ENCODE results near the gene COL23A1.

Gene COL23A1

GRCh38 chr5:178431063-178431781, 159.0 kb downstream of the COL23A1 start:
- DNase-seq, result no peak

GRCh38 chr5:178430186-178431062, 159.8 kb downstream of the COL23A1 start:
- DNase-seq, result no peak

GRCh38 chr5:178429491-178430185, 160.6 kb downstream of the COL23A1 start:
- DNase-seq, result no peak

GRCh38 chr5:178429156-178429468, 161.1 kb downstream of the COL23A1 start:
- no peak for DNase-seq

GRCh38 chr5:178428341-178429155, 161.6 kb downstream of the COL23A1 start:
- no peak for DNase-seq

- no peak for DNase-seq
Measured at GRCh38 chr5:178427576-178428197, 162.5 kb downstream of the COL23A1 start.

- DNase-seq, result no peak
Measured at GRCh38 chr5:178426326-178427130, 163.7 kb downstream of the COL23A1 start.

- no peak for DNase-seq
Measured at GRCh38 chr5:178425621-178426068, 164.5 kb downstream of the COL23A1 start.

GRCh38 chr5:178424810-178425177, 165.4 kb downstream of the COL23A1 start:
- DNase-seq, result no peak

GRCh38 chr5:178423901-178424809, 166.0 kb downstream of the COL23A1 start:
- no peak for DNase-seq

- no peak for DNase-seq
Measured at GRCh38 chr5:178423431-178423830, 166.8 kb downstream of the COL23A1 start.

- no peak for DNase-seq
Measured at GRCh38 chr5:178422400-178422775, 167.8 kb downstream of the COL23A1 start.

GRCh38 chr5:178421699-178422399, 168.3 kb downstream of the COL23A1 start:
- no peak for DNase-seq

- no peak for DNase-seq
Measured at GRCh38 chr5:178421128-178421527, 169.1 kb downstream of the COL23A1 start.

- no peak for DNase-seq
Measured at GRCh38 chr5:178420354-178420781, 169.8 kb downstream of the COL23A1 start.

GRCh38 chr5:178419651-178420050, 170.5 kb downstream of the COL23A1 start:
- no peak for DNase-seq

- no peak for DNase-seq
Measured at GRCh38 chr5:178419196-178419595, 171.0 kb downstream of the COL23A1 start.

GRCh38 chr5:178418471-178419010, 171.7 kb downstream of the COL23A1 start:
- no peak for DNase-seq

- DNase-seq, result no peak
Measured at GRCh38 chr5:178418031-178418430, 172.2 kb downstream of the COL23A1 start.

Measured in fibroblast of upper back skin (primary cell).